ENCODE results near the gene SLC22A14.

- no peak for TF ChIP-seq CTCF (IDR thresholded peaks at IDR 0.05)
- TF ChIP-seq POLR2A (IDR thresholded peaks at IDR 0.05) = no peak
Measured at GRCh38 chr3:38278841-38279240, 3.3 kb upstream of the SLC22A14 start.
